HG03097 (cell line): ENCODE measurements around the gene ATP6V1G1.
A peak's percentile ranks its signal among the peaks of the same experiment; 100 is the strongest.

Experiments used
- ATAC-seq: cut with Tn5 transposase; IDR thresholded peaks from one replicate; pipeline ENCODE4 v1.9.1; 2021; ENCODE audit not compliant: unreplicated experiment, low FRiP score

Gene ATP6V1G1

DNA sequence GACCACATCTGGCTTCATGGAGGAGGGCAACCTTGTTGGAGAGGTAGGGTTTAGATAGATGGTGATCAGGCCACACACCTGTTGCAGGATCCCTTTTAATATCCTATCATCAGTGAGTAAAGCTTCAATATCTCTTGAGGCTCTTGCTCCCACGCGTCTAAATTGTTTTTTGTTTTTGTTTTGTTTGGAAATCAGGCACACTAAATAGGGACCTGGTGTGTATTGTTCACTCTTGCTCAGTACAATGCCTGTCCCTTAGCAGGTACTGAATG, 20.9 kb downstream of the ATP6V1G1 start:
- ATAC-seq, result no peak

DNA sequence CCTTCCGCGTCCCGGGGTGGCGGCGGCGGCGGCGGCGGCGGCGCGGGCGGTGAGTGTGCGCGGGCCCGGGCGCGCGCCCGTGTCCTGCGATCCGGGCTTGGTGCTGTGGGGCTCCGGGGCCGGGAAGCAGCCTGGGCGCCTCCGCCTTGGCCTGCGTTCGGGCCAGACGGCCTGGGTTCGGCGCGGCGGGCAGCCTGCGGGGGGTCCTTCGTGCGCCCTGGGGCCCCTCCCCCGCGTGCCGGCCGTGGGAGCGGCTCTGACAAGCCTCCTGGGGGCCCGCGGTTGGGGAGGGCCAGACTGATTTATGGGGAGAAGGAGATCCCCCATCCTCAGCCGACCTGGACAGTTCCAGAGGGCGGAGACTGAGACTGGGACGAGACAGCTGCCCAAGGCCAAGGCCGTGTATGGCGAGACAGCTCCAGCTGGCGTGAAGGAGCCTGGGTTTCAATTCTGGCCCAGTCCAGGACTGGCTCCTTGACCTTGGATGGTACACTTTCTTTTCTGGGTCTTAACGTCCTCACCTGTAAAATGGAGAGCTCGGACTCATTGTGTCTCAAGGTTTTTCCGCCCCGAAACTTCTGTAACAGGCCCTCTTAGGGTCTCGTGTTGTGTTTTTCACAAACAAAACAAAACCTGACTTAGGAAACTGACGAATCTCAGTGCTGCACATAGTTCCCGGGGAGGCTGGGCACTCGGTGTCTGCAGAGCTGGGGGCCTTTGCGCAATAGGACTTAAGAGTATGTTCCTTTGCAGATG, 24.1 kb downstream of the ATP6V1G1 start:
- peak; percentile 41 for ATAC-seq

DNA sequence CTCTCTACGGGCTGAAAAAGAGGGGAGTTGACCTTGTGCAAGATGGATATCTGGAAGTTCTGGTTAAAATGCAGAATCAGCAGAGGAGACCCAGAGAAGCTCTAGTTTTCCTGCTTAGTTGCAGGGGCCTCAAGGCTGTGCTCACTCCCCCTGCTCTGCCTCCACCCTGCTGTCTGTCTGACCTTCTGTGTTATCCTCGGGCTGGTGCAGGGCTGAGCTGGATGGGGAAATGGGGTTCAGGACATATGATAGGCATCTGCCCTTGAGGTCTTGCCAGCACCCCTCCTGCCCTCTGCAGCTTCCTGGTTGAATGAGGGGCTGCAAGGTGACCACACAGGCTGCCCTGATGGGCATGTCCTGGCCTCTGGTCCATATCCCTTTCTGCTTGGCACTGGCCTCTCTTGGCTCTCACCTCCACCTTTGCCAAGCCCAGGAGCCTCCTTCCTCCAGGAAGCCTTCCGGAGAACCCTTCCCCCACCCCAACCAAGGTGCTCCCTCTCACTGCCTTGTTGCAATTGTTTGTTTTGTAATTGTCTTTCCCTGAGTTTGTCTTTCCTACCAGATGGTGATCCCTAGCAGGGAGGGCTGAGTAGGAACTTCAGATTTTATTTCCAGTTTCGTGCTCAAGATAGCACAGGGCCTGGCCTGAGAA, 24.8 kb downstream of the ATP6V1G1 start:
- no peak for ATAC-seq

DNA sequence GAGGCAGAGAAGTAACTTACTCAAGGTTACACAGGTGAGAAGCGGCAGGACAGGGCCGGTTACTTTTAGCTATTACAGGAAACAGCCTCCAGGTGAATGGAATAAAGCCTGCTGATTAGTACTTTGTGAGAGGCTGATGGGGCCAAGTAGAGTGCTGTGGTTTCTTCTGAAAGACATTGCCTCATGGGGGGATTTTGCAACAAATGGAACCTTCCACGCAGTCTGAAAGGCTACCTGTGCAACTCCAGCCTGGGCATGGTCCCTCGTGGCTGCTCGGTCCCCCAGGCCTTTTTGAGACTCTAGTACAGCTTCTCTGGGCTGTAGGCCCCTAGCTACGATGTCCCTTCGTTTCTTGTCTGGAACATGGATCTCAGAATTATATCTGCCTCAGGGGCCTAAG, 25.5 kb downstream of the ATP6V1G1 start:
- no peak for ATAC-seq

DNA sequence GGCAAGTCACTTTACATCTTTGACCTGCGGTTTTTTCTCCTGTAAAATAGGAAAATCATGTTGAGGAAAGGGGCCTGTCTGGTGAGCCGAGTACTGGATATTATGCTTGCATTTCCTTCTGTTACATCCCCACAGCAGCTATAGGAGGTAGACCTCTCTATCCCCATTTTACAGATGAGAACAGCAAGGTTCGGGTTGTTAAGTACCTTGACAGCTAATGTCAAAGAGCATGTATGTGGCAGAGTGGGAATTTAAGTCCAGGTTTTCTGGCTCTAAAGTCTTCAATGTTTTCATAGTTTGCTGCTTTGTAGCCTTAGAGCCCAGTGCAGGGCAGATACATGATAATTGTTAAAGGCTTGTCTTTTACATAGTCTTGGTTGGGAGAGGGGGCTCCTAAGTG, 26.4 kb downstream of the ATP6V1G1 start:
- ATAC-seq, result no peak

DNA sequence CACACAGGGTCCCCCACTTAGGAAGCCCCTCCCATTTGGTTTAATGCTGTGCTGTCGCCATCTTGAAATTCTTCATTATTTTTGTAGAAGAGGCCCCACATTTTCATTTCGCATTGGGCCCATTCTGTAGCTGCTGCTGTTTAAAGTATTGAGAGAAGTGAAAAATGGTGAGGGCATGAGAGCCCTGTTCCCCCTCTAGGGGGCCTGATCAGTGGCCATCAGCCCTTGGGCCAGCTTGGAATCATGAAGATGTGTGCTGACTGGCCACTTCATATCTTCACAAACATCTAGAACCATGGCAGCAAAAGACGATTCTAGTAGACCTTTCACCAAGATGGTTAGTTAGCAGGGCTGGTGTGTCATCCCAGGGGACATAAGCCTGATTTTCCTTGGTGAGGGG, 26.8 kb downstream of the ATP6V1G1 start:
- no peak for ATAC-seq

DNA sequence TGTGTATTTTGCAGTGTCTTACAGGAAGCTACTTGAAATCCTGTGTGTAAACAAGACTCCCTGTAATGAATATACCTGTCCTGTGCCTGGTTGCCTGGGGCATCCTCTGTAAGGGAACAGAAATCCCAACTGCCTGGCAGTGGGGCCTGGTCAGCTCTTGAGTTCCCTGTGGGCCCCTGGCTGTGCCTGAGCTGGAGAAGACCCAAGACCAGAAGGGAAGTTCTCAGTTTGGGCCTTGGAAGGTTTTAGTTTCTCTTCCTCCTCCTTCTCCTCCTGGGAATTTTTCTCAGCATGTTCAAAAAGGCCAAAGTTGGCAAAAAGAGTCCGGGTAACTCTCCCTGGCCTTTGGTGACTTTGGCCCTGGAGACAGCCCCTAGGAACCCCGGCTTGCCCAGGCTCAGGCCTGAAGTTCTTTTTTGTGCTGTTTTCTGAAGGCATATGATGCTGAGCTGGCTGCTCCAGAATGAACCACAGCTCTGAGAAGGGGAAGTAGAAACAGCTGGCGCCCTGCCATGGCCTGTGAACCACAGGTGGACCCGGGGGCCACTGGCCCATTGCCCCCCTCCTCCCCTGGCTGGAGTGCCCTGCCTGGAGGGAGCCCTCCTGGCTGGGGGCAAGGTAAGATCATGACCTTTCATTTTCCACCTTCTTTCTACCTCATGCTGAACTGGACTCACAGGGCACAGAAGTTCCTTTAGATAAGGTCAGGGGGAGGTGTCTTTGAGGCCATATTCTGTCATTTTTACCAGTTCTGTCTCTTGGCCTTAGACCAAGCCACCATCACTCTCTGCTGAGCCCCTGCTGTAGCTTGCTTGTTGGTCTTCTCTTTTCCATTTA, 29.3 kb downstream of the ATP6V1G1 start:
- ATAC-seq, result peak; percentile 55

DNA sequence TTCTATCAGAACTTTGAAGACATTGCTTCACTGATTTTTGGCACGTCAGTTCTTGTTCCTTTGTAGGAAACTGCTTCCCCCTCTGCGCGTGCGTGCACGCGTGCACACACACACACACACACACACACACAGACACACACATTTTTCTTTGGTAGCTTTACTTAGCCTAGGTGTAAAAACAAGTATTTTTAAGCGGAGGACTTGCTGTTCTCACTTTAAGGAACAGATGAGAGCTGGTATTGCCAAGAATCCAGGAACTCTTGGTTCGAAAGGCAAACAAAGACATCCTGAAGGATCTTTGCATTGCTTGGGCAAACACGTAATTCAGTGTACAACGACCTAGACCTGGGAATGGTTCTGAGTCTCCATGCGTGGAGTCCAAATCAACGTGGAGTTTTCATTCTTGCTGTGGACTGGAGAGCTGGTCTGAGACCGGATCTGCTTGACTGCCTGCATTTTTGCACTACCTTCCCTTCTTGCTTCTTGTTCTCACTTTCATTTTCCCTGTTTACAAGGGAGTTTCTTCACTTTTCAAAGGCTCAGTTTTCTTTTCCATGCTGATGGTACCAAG, 31.7 kb downstream of the ATP6V1G1 start:
- ATAC-seq, result no peak

DNA sequence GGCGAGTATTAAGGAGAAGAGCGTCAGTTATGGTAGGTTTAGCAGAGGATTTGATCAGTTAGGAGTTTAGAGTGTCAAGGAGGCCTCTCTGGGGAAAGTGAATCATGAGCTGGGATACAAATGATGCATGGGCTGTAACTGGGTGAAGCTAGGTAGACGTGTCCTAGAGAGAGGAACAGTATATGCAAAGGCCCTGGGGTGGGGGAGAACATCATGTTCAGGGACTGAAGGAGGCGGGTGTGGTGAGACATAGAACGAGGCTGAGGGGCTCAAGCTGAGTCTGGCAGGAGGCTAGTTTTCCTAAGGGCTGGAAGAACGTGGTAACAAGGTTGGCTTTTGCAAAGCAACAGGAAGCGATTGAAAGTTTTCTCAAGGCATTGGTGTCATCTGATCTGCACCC, 34.0 kb downstream of the ATP6V1G1 start:
- no peak for ATAC-seq

DNA sequence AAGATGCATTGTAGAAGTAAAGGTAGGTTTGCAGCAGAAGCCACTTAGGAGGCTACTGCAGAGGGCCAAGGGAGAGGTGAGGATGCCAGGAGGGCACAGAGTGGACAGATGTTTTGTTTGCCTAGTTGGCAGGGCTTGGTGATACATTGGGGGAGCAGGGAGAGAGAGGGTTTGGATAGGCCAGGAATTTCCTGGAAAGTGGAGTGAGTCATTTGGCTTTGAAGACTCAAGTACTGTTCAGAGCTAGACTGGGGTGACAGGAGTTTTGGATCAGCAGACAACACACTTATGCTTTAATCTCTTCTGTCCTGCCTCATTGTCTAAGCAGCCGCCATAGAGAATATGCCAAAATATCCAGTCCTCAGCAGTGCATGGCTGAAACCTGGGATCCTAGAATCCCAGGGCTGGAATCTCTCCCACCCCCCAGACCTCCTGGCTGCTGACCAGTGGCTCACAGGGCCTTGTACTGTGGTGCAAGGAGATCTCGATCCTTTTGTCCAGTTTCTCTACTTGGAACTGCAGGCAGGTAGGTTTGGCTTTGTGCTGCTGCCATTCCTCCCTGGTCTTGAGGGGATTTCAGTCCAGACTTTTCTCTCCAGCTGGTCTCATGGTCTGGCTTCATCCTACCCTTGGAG, 34.5 kb downstream of the ATP6V1G1 start:
- no peak for ATAC-seq

DNA sequence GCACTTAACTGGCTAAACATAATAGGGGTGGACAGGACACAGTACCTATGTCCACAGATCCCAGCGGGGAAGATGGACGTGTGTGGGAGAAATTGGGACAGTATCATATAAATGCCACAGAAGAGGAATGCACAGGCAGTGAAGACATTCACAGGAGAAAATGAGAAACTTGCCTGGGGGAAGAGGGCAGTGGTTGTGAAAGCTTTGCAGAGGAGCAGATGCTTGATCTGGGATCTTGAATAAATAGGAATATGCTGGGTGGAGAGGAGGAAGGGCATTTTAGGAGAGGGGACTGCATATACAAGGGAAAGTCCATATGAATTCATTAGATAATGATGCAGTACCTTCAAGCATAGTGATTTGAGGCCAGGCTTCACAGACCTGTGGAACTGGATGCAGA, 37.1 kb downstream of the ATP6V1G1 start:
- ATAC-seq, result no peak

DNA sequence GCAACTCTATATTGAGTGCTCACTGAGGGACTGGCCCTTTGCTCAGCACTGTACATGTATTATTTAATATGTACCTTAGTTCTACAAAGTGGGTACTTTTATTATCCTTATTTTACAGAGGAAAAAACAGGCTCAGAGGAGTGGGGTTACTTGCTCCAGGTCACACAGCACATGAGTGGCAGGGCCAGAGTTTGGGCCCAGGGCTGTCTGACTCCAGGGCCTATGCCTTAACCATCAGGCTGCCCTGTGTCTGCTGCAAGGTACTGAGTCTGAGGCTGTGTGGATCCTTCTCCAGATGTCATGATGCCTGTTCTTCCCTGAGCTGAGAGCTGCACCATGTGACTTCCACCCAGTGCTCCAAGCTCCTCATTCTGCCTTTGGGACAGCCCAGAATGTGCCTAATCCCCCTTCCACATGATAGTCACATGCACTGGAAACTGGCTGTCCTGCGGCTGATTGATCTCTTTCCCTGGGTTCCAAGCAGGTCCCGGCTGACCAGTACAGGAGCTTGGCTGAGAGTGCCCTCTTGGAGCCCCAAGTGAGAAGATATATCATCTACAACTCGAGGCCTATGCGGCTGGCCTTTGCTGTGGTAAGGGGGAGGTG, 38.9 kb downstream of the ATP6V1G1 start:
- no peak for ATAC-seq

DNA sequence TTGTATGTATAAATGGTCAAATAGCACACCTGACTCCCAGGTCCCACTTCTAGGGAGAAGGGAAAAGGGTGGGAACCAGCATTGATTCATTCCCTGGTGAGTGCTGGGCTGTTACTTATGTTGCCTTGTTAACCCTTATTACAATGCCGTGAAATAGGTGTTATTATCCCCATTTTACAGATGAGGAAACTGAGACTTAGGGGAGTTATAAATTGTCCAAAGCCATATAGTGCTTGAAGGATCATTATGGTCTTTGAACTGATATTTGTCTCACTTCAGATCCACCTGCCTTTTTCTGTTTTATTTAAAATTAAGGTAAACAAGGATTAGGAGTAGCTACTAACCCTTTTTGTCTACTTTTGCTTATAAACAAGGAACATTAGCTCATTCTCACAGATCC, 40.0 kb downstream of the ATP6V1G1 start:
- no peak for ATAC-seq

DNA sequence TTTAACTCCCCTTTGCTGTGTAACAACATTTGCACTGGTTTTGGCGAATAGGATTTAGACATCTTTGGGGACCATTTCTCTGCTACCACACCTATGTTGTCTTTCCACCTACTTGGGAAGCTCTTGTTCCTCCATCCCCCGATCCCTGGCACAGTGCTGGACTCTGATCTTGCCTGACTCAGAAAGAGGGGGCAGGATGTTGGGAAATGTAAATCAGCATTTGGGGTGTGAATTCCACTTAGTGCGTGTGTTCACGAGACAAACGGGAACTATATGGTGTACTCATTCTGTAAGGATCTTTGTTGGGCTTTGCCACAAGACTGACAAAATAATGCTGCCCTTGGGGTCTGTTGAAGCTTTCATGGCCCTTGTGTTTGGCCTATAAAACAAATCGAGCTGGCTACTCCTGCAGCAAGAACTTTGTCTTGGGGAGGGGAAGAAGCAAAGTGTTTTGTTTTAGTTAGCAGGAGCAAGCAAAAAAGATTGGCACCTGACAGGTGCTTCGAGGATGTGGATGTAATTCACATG, 42.1 kb downstream of the ATP6V1G1 start:
- ATAC-seq, result no peak

DNA sequence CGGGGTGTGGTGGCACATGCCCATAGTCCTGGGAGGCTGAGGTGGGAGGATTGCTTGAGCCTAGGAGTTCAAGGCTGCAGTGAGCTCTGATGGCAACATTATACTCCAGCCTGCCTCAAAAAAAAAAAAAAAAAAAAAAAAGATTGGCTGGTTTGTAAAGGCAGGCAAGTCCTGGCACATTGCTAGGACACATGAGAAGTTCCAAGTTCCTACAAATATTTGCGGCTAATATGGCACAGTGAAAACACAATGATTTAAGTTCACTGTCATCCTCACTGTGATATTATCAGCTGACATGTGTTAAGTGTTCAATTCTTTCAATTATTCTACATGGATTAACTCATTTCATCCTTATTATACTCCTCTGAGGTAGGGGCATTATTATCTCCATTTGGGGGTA, 43.6 kb downstream of the ATP6V1G1 start:
- no peak for ATAC-seq

DNA sequence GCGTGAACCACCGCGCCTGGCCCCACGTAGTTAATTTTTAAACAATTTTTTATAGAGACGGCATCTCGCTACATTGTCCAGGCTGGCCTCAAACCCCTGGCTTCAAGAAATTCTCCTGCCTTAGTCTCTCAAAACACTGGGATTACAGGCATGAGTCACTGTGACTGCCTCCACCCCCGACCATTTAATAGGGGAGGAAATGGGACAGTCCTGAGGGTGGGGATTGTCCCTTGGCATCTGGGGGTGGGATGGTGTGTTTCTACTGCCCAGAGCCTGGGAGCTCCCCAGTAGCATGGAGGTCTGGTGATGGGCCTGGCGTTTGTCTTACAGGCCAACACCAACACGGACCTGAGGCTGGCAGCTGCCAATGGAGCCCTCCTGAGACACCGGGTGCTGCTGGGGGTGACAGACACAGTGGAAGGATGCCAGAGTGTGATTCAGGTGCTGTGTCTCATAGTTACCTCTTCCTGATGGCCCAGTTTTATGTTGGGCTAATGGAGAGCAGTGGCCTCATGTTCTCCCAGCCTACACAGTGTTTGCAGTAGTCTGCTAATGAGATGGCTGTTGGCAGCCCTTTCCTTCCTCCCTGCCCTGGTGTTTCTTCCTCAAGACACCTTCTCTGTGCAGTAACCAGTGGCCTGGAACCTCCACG, 46.0 kb downstream of the ATP6V1G1 start:
- ATAC-seq, result no peak

DNA sequence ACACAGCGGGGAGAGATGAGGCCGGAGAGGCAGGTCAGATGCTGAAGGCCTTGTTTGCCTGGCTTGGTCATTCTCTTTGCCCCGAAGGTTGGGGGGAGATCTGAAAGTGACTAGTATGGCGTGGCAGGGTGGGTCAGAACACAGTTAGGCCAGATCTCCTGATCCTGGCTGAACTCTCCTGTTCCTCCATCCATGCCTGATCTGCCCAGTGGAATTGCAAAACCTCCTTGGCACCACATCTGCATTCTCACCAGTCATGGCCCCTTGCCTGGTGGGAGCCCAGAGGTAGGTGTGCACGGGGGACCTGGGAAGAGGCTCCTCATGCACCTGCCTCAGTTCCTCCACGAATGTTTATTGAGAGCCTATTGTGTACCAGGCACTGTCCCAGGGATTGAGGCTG, 46.8 kb downstream of the ATP6V1G1 start:
- ATAC-seq, result no peak

DNA sequence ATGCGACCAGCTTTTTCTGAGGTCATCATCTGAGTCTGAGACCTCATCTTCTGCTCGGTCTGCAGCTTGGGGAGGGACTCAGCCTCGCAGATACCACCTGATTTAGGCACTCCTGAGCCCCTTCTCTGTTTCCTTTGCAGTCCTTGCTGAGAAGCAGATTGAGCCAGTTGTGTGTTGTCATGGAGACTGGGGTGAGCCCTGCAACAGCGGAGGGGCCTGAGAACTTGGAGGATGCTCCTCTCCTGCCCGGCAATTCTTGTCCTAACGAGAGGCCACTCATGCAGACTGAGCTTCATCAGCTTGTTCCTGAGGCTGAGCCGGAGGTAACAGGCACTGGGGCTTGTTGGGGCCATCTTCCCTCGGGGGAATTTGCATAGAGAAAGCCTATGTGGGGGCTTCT, 50.8 kb downstream of the ATP6V1G1 start:
- no peak for ATAC-seq

DNA sequence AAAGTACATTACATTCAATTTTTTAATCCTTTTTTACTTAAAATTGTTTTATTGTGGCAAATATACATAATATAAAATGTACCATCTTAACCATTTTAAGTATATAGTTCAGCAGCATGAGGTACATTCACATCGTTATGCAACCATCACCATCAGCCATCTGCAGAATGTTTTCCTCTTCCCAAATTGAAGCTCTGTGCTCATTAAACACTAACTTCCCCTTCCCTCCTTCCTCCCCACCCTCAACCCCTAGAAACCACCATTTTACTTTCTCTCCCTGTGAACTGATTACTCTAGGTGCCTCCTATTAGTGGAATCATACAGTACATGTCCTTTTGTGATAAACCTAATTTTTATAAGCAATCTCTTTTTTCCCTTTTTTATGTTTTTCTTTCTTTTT, 54.4 kb downstream of the ATP6V1G1 start:
- ATAC-seq, result no peak

DNA sequence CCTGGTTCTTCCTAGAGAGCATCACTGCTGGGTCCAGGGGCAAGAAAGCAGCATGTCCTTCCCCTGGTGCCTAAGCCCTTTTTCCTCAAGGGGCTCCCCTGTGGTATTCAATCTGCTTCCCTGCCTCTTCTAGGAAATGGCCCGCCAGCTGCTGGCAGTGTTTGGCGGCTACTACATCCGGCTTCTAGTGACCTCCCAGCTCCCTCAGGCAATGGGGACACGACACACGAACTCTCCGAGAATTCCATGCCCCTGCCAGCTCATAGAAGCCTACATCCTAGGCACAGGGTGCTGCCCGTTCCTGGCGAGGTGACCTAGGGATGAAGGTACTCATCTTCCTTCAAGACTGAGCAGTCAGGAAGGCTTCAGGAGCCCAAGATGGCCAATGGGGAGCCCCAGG, 55.4 kb downstream of the ATP6V1G1 start:
- no peak for ATAC-seq
